Kidney tubule cell (primary cell): ENCODE data around the gene CCL5.
A peak's percentile ranks its signal among the peaks of the same experiment; 100 is the strongest.

ENCODE experiments used
- DNase-seq: peaks from one replicate; pipeline ENCODE4 v3.0.0-alpha.2; 2018; ENCODE audit warnings: low spot score

CCL5 gene

DNA sequence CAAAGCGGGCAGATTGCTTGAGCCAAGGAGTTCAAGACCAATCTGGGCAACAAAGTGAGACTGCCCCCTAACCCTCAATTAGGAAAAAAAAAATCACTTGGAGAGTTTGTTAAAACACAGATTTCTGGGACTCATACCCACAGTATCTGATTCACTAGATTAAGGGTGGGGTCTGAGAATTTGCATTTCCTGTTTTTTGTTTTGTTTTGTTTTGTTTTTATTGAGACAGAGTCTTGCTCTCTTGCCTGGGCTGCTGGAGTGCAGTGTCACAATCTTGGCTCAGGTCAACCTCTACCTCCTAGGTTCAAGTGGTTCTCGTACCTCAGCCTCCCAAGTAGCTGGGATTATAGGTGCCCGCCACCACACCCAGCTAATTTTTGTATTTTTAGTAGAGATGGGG is 12.6 kb downstream of the CCL5 start:
- DNase-seq, result no peak

DNA sequence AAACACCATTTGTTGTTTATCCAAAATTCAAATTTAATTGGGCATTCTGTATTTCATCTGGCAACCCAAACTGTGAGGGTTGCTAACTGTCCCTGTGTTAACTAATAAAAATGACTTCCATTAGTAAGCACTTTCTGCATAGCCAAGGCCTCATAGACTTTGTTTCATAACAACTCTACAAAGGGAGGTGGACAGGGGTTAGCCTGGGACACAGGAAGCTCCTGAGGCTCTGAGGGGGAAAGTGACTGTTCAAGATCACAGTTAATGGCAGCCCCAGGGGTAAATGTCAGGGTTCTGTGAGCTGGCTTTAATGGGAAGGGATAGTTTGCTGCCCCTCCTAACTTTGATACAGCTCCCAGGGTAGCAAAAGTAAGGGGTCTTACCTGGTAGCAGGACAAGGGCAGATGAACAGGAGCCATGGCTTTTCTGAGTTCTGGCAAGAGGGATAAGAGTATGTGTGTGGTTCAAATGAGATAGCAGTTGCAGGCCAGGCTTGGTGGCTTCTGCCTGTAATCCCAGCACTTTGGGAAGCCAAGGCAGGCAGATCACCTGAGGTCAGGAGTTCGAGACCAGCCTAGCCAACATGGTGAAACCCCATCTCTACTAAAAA is 13.7 kb downstream of the CCL5 start:
- DNase-seq, result no peak

DNA sequence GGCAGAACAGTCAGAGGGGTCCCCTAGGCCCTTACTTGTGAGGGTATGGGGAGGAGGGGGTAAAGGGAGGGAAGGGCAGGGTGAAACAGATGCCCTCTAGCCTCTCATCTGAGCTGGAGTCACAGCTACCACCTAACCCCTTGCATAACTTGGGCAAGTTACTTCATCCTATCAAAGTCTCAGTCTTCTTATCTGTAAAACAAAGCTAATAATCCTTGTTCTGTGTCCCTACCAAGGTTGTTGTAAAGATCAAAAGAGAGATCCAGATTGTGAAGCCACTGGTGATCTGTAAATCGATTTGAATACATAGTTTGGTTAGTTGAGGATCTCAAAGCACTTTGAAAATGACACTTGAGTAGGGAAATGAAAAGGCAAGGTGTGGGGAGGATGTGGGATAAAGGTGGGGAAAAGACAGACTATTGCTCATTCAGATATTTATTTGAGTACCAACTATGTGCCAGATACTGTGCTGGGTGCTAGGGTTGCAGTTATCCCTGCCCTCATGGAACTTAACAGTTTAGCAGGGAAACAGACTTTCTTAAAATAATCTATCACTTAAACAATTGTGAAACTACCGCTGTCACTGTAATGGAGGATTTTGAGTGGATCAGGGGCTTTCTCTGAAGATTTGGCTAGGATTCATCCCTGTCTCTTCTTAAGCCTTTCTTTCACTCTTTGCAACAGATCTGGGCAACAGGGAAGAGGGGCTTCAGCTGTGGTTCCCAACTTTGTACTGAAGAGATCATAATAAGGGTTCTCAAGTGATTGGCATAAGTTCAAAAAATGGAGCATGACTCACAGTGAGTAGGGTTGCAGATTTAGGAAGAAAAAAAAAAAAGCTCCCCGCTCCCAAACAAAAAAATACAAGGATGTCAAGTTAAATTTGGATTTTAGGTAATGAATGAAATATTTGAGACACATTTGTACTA is 14.5 kb downstream of the CCL5 start:
- no peak for DNase-seq

DNA sequence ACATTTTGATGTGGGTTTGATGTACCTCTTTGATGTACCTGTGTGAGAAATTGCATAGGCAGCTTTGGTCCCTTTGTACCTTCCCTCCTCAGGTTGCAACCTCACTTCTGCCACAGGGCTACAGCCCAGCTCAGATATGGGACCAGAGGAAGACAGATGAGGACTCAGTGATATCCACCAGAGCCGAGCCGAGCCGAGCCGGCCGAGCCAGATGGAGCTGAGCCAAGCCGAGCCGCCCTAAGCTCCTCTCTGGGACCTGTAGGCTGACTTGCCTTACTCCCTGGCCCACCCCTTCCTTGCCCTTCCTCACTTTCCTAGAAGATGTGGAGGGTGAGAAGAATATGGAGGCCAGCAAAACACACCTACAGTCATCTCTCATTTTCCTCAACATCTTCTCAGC is 15.3 kb downstream of the CCL5 start:
- no peak for DNase-seq

DNA sequence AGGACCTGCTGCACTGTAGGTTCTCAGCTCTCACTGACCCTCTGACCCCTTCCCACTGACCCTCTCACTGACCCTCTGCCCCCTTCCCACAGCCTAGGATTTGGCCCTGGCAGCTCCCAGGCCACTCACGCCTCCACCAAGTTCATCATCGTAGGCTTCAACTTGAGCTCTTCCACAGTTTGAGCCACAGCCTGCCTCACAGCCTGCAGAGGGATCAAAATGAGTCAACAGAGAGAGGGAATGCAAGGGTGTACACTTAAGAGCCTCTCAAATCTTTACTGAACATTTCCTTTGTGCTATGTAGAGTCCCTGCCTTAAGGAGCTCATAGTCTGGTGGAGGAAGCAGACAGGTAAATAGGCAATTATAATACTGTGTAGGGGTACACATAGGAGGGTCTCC is 23.6 kb downstream of the CCL5 start:
- DNase-seq, result no peak

DNA sequence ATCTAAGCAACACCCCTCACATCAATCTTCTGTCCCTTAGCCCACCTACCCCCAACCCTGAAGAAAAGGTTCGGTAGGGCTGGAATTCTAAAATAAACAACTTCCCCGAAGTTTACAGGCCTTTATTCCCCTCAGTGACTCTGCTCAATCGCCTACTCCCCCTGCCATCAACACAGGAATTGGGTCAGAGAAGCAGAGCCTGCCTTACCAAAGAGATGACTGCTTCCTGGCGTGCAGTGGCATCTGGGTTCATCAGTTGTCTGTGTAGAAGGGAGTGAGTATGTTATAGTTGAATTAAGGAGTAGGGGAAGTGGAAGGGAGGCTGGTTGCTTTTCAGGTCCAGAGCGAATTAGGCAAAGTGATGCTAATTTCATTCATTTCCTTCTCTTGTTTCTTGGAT is 24.2 kb downstream of the CCL5 start:
- no peak for DNase-seq

DNA sequence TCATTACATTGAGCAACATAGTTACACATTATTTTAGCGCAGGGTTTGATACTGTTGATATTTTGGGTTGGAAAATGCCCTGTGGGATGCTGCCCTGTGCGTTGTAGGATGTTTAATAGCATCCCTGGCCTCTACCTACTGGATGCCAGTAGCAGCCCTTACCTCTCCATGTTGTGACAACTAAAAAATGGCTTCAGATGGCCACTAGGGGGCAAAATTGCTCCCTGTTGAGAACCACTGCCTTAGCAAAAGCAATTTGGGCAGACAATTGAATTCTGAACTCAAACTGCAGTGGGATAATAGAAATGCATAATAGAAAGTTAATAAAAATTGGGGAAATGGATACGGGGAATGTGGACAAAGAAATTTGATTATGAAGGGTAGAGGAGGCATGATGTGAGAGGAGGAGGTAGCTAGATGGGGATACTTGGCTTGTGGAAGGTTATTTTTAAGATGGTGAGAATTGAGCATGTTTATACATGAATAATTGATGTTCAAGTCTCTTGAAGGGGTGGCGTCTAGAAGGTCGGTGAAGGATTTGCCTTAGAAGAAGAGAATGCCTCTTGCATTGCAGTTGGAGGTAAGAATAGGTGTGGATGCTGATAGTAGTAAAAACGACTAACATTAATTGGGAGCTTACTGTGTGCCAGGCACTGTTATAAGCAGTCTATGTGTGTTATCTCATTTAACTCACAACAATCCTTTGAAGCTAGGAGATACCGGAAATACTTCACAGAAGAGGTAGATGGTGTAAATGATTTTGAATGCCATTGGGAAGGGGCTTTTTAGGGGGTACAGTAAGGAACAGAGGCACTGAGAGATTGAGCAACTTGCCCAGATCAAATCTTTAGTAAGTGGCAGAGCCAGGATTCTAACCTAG is 30.5 kb downstream of the CCL5 start:
- peak; percentile 67 for DNase-seq

DNA sequence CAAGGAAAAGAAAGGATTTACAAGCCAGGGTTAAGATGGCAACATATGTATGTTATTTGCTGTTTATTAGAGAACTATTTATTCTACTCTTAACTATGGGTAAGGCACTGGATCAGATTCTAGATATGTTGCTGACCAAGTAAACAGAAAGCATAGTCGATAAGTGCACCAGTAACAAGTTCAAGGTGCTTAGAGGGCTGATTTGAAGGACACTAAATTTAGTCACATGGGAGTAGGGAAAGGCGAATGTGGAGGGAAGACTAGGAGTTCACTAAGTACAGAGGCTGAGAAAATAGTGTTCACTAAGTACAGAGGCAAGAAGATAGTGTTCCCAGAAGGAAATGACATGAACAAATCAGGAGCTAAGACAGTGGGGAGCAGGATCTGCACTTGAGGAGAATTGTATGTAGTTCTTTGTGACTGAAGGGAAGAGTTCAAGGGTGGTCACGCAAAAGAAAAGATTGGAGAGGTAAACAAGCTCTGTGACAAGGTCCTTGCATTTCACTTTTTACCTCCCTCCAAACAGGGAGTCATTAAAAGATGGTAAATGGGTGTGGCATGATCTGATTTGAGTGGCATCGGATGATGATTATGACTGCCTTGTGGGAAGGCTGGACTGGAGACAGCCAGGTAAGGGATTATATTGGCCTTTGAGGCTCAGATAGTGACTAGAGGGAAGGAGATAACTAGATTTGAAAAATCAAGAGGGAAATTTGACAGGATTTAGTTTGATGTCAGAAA is 32.4 kb downstream of the CCL5 start:
- DNase-seq, result no peak

DNA sequence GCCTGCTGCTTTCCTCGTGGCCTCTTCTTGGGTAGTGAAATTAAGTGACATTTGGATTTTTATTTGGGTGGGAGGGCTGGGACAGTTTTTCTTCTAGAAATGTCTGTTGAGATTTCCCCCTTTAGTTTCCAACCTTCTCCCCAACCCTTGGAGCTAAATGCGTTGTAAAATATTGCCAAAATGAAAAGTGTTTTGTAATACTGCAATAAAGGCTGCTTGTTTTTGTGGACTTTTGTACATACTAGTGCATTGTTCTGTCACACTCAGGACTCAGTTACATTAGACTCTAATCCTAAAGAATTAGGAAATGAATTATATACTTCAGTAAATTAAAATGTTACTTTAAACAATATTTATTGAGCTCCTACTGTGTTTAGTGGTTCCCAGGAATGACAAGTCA is 33.2 kb downstream of the CCL5 start:
- no peak for DNase-seq

DNA sequence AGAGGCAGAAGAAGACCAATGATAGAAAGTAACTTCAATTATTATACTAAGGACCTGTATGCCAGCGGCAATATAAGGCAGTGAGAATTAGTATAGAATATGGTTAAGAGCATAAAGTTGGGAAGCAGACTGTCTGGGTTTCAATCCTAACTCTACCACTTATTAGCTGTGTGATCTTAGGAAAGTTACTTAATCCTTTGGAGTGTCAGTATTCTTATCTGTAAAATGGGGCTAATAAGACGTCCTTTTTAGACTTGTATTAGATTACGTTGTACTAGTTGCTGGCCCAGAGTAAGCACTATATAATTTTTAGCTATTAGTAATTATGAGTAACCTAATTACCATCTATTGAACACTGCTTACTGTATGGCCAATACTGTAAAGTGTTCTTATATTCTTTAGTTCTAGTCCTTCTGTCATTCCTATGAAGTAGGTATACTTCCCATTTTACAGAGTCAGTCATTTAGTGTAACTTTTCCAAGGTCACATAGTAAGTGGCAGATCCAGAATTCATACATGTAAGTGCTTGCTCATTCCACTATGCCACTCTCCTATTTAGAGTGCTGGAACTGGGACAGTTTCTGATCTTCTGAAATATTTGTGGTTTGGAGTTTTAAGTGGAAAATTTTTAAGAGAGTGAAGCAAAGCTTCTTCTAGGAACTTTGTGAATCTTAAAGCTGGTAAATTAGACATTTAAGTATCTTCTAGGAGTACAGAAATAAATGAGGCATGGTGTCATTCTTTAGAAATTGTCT is 33.9 kb downstream of the CCL5 start:
- no peak for DNase-seq

DNA sequence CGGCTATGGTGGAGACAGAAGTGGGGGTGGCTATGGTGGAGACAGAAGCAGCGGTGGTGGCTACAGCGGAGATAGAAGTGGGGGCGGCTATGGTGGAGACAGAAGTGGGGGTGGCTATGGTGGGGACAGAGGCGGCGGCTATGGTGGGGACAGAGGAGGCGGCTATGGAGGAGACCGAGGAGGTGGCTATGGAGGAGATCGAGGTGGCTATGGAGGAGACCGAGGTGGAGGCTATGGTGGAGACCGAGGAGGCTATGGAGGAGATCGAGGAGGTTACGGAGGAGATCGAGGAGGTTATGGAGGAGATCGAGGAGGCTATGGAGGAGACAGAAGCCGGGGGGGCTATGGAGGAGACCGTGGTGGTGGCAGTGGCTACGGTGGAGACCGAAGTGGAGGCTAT is 35.6 kb downstream of the CCL5 start:
- DNase-seq, result no peak

DNA sequence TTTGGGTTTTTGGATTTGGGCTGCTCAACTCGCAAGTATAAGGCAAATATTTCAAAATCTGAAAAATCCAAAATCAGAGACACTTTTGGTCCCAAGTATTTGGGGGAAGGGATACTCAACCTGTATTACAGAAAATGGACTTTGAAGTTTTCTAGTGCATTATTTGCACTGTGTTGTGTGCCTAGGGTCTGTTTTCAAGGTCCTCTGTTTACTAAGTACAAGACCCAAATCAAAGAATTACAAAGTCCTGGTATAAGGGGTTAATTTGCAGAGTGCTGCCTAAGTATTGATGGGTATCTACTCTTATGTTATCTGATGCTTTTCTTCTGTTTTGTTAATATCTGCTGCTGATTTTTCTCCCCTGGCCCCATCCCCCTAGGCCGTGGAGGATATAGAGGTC is 36.5 kb downstream of the CCL5 start:
- DNase-seq, result no peak

DNA sequence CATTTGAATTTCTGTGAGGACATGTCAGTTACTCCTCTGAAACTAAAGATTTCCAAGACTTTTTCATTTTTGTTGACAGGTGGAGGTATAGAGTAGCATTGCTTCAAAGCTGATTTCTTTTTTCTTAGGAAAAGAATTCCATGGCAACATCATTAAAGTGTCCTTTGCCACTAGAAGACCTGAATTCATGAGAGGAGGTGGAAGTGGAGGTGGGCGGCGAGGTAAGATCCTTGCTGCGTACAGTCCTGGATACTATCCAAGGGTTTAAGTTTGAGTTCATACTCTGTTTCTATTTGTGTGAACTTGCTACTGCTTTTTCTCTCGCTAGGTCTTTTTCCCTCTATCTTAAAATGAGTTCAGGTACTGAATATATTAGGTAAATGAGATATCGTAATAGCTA is 37.9 kb downstream of the CCL5 start:
- no peak for DNase-seq

DNA sequence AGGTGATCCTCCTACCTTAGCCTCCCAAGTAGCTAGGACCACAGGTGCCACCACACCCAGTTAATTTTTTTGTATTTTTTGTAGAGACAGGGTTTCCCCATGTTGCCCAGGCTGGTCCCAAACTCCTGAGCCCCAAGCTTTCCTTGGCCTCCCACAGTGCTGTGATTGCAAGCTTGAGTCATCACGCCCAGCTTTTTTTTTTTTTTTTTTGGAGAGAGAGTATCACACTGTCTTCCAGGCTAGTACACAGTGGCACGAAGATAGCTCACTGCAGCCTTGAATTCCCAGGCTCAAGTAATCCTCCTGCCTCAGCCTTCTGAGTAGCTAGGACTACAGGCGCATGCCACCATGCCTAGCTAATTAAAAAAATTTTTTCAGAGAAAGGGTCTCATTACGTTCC is 38.7 kb downstream of the CCL5 start:
- DNase-seq, result peak; percentile 9

DNA sequence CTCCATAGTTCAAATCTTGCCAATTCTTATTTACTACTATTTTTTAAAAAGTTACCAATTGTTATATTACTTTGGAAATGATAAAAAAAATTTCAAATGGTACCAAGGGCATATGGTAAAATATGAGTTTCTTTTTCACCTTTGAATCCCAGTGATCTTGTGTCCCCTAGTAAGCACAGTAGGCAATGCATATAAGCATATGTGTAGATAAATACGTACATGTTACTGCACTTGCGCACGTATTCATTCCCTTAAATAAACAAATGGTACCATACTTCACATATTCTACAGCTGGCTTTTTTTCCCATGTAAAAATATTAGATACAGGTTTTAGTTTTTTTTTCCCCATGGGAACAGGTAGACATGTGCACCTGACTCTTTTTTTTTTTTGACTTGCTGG is 39.1 kb downstream of the CCL5 start:
- DNase-seq, result no peak

DNA sequence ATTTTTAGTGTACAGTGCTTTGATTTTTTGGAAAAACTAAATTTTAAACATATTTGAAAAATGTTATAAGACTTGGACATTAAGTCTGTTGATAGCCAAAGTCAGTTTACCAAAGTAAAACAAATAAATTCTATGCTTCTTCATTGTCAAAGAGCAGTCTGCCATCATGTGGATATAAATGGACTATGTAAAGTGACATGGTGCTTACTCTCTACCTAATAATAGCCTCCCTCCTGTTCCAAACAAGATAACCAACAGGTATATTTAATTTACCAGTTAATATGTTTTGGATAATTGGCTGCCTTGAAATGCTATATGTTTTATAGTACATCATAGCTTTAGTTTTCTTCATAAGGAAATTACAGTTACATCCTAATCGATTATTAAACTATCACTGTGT is 55.0 kb downstream of the CCL5 start:
- no peak for DNase-seq
